ENCODE data around the gene ZNF470. TPM values are rescaled to one million over a fixed set of nuclear protein-coding genes. Genes with fewer than 3 reads are reported as not detected.
A peak's percentile ranks its signal among the peaks of the same experiment; 100 is the strongest.

Gene ZNF470
- polyA plus RNA-seq, 10 donors, result 3.0 to 6.9 (median 5.1) TPM

DNA sequence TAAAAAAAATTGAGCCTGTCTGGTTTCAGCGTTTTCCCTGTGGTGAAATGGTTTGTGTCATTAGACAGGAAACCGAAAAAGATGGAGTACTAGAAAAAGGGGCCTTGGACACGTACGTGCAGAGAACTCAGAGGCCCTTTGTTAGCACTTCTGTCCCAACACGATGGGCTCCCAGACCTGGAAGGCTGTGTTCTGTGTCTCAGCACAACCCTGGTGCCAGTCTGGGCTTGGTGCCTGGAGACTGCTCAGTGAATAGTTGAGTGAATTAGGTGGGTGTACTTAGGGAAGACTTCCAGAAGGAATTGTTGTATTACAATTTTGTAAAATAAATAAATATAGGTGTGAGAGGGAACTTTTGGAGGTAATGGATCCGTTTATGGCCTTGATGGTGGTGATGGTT lies 36.6 kb downstream of the ZNF470 start:
- DNase-seq, result no peak

DNA sequence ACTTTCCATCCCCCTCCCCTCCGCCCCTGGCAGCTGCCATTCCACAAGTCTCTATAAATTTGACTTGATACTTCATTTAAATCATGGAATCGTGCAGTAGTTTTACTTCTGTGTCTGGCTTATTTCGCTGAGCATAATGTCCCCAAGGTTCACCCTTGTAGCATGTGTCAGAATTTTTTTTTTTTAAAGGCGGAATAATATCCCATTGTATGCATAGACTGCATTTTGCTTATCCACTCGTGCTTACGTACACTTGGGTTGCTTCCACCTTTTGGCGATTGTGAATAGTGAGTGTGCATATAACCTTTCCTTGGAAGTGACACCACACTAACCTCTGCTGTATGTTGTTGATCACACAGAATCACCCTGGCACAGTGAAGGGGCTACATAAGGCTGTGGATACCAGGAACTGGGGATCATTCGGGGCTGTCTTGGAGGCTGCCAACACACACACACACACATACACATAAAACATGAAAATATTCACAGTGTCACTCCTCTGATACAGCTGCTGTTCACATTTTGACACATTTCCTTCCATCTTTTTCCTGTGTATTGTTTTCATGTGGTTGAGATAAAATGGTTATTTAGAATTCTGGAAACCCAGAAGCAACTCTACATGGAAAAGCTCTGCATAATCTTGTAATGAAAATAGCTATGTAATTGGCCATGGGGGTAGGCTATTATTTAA lies 41.2 kb downstream of the ZNF470 start:
- DNase-seq, result no peak

DNA sequence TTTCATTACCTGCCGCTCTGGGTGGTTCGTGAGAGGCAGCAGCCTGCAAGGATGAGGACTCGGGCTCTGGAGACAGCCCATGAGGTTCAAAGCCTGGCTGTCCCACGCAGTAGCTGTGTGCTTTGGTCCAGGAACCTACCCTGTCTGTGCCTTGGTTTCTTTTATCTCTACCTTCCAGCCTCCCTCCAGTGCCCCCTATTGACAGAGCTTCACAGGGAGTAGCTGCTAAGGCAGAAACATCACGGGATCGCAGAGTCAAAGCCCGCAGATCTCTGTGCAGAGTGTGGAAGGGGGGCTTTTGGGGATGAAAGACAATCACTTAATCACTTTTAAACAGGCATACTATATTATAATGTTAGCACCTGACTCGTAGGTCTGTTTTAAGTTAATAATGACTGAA lies 44.0 kb downstream of the ZNF470 start:
- no peak for DNase-seq

DNA sequence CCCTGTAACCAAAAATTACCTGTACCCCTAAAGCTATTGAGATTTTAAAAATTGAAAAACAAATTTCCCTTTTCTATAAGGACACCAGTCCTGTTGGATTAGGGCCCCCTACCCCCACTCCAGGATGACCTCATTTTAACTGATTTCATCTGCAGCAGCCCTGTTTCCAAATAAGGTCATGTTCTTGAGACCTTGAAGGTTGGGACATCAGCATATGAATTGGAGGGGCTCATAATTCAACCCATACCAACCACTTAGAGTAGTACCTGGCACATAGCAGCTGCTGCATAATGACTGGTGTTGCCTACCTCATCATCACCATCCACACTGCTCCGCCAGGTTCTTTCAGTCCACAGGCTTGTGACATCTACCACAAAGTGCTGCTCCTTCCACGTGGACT lies 45.5 kb downstream of the ZNF470 start:
- no peak for DNase-seq

DNA sequence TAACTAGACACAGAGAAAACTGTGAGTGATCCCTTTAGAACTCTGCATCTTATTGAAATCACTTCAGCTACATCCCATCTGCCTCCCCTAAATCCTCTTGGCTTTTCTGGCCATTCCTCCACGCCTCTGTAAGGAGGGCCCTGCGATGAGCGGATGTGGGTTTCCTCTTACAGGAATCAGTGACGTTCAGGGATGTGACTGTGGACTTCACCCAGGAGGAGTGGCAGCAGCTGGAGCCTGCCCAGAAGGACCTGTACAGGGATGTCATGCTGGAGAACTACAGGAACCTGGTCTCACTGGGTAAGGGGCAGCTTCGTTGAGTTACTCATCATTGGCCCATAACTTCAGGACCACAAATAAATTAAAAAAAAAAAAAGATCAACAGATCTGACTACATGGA lies 46.4 kb downstream of the ZNF470 start:
- no peak for DNase-seq

DNA sequence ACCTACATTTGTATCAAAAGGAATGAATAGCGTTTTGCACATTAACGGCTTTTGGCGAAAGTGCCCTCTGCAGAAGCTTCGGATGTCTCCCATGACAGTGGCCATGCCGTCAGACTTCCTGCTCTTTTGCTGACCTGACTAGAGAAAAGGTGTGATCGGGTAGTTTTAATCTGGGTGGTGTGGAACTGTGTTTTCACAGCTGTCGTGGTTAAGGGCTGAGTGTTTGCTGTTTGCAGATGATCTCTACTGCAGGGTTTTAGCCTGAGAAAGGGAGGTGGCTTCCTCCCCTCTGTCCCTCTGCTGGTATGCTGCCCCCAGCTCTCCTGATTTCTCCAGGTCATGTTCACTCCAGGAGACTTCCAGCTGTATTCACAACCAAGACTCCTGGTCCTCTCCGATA lies 50.3 kb downstream of the ZNF470 start:
- DNase-seq, result no peak

DNA sequence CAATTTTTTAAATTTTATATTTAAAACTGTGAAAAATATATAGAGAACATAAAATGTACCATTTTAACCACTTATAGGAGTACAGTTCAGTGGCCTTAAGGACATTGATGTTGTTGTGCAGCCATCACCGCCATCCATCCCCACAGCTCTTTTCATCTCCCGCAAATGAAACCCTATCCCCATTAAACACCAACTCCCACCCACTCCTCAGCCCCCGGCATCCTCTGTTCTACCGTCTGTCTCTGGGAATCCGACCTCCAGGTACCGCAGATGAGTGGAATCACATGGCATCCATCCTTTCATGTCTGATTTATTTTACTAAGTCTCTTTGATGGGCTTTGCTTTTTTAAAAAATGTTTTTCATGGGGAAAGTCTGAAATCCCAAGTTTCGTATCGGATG lies 51.9 kb downstream of the ZNF470 start:
- no peak for DNase-seq

DNA sequence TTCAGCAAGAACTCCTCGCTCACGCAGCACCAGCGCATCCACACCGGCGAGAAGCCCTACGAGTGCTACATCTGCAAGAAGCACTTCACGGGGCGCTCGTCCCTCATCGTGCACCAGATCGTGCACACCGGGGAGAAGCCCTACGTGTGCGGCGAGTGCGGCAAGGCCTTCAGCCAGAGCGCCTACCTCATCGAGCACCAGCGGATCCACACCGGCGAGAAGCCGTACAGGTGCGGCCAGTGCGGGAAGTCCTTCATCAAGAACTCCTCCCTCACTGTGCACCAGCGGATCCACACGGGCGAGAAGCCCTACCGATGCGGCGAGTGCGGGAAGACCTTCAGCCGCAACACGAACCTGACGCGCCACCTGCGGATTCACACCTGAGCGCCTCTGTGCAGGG lies 55.1 kb downstream of the ZNF470 start:
- no peak for DNase-seq

DNA sequence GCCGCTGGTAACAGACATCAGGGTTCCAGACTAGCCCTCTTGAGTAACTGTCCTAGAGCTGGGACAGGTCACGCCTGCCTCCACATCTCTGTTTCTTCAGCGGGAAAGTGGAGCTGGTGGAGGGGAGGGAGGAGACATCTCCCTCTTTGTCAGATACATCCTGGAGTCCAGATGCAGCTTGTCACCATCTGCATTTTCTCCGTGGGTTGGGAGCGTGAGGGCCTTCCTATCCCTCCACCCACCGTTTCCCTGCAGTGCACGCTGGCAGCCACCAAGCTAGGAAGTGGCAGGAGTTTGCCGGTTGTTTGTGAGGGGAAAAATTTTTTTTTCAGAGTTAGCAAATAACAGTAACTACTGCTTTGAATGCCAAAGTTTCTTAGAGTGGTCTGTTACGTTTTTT lies 55.7 kb downstream of the ZNF470 start:
- no peak for DNase-seq

DNA sequence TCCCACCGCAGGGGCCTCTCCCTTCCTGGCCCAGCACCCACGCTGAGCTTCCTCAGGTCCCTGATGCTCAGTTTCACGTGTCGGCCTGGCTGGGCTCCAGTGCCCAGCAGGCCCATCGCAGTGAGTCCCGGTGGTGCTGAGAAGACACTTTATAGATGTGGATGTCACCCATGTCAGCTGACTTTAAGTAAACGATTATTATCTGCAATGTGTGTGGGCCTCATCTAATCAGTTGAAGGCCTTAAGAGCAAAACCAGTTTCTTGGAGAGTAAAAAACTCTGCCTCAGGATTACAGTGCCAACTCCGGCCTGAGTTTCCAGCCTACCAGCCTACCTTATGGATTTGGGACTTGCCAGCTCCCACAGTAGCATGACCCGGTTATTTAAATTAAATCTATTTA lies 58.4 kb downstream of the ZNF470 start:
- DNase-seq, result no peak

DNA sequence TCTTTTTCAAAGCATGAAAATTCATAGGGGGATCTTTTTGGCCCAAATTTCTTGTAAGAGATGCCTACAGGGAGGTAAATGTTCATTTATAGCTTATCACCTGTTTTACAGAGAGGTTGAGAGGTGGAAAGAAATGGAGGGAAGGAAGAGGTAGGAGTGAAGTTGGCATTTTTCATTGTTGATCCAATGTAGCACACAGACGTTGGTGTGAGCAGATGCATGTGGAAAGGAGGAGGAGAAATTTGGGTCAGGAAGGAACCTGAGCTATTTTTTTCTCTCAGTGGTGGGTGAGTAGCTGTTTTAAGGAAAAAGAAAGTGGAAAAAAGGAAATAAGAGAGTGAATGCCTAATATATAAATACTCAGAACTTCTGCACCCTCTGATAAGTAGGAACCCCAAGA lies 65.8 kb downstream of the ZNF470 start:
- no peak for DNase-seq

DNA sequence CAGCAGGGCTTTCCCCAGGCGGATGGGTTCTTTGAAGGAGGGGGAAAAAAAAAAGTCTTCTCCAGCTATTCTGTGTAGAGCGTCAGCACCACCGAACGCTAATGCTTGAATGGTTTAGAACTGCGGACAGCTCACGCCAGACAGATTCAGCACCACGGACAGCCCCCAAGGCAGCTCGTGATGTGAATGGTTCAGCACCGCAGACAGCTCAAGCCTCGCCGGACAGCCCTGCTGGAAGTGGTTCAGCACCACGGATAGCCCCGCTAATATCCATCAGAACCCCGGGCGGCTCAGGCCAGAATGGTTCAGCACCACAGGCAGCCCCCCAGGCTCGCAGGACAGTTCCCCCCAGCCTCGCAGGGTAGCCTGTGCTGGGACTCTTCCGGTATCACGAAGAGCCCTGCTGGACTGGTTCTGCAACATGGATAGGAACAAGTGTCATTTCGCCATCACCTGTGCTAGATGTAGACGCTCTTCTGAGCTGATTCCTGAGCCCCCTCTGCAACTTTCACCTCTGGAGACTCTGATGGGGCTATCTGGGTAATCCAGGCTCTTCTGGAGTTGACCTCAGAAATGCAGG lies 70.8 kb downstream of the ZNF470 start:
- DNase-seq, result peak; percentile 70 to 91 (median 87)

Other genes starting within 250 kb of the ZNF470 start
- 1 to 10 TPM; 3.6 to 6.5 (median 5.2) TPM for gene ZNF582, start 173.9 kb upstream of the ZNF470 start, polyA plus RNA-seq (ENCODE audit: insufficient read length in 10 of 10)
- gene ZNF583, start 163.1 kb upstream of the ZNF470 start, polyA plus RNA-seq (ENCODE audit: insufficient read length in 10 of 10), result 10 to 100 TPM in 1 of 10 donors, 1 to 10 TPM in 9; 6.2 to 10.5 (median 7.3) TPM
- 10 to 100 TPM in 6 of 10 donors, 1 to 10 TPM in 4; 6.6 to 16.7 (median 11.1) TPM for gene ZNF667, start 90.1 kb upstream of the ZNF470 start, polyA plus RNA-seq (ENCODE audit: insufficient read length in 10 of 10)
- 10 to 100 TPM in 7 of 10 donors, 1 to 10 TPM in 3; 8.0 to 23.6 (median 13.0) TPM for gene ZNF471, start 59.6 kb upstream of the ZNF470 start, polyA plus RNA-seq (ENCODE audit: insufficient read length in 10 of 10)
- 10 to 100 TPM in 5 of 10 donors, 1 to 10 TPM in 5; 7.4 to 13.5 (median 10.6) TPM for gene ZFP28, start 28.5 kb upstream of the ZNF470 start, polyA plus RNA-seq (ENCODE audit: insufficient read length in 10 of 10)
- 1 to 10 TPM; 6.3 to 8.3 (median 7.2) TPM for gene ZNF71, start 27.8 kb downstream of the ZNF470 start, polyA plus RNA-seq (ENCODE audit: insufficient read length in 10 of 10)
- gene SMIM17, start 75.7 kb downstream of the ZNF470 start, polyA plus RNA-seq (ENCODE audit: insufficient read length in 10 of 10), result 1 to 10 TPM in 9 of 10 donors, under 1 TPM in 1; 0.82 to 2.7 (median 1.4) TPM
- 1 to 10 TPM; 2.3 to 4.6 (median 3.3) TPM for gene ZNF835, start 104.3 kb downstream of the ZNF470 start, polyA plus RNA-seq (ENCODE audit: insufficient read length in 10 of 10)